Right atrium auricular region (tissue), 2 donors: ENCODE results near the gene CCDC87. TPM values are rescaled to one million over a fixed set of nuclear protein-coding genes. Genes with fewer than 3 reads are reported as not detected.

Experiments
- DNase-seq: peaks from one replicate; pipeline ENCODE4 v3.0.0-alpha.2; 2019; ENCODE audit warnings: low spot score
- H3K27ac ChIP-seq, 2 donors: fragments of 200-600 bp; sonication (generic); 1 replicate in 1 of 2; 2 replicates in 1 of 2; pipeline ENCODE4 v1.5.1; 2016 to 2019
- H3K27me3 ChIP-seq, 2 donors: fragments of 200-600 bp; sonication (generic); one replicate each; pipeline versions ENCODE4 v1.5.1 to v1.6.0; 2017 to 2019
- H3K36me3 ChIP-seq: fragments of 200-600 bp; sonication (generic); one replicate; pipeline ENCODE4 v1.5.1; 2016
- H3K4me1 ChIP-seq, 2 donors: fragments of 200-600 bp; sonication (generic); one replicate each; pipeline versions ENCODE4 v1.5.1 to v1.6.0; 2017 to 2019
- H3K4me3 ChIP-seq, 2 donors: fragments of 200-600 bp; sonication (generic); 1 replicate in 1 of 2; 2 replicates in 1 of 2; pipeline ENCODE4 v1.5.1; 2017 to 2019; ENCODE audit warnings: mild to moderate bottlenecking in 1 of 2, moderate library complexity in 1 of 2
- H3K9me3 ChIP-seq, 2 donors: fragments of 200-600 bp; sonication (generic); one replicate each; pipeline ENCODE4 v1.5.1; 2019
- CTCF ChIP-seq, 2 donors: fragments of 200-600 bp; sonication (generic); IDR thresholded peaks; one replicate each; pipeline ENCODE4 v1.5.1; 2019; ENCODE audit warnings: antibody characterized with exemption in 2 of 2
- total RNA-seq, 2 donors: library from RNA; depleted of rRNA; stranded (reverse); fragments of >200 nt; gene quantifications; one replicate each; pipeline ENCODE4 v1.1.0, GENCODE V29; 2016

Gene CCDC87
- total RNA-seq, 2 donors from 2014 or later, result 0.26 to 0.86 TPM

- no peak overlapping the region for H3K27ac ChIP-seq
- no peaks in the 10 kb centered on the region for H3K9me3 ChIP-seq
- no peaks in the 10 kb centered on the region for H3K36me3 ChIP-seq
- DNase-seq, result no peak
- TF ChIP-seq CTCF (IDR thresholded peaks at IDR 0.05), result no peak
- no peaks in the 10 kb centered on the region for H3K27me3 ChIP-seq
- H3K4me3 ChIP-seq, result no peak overlapping the region
- peaks cover 0 to 11% of the 10 kb centered on the region in 2 donors for H3K4me1 ChIP-seq
Observed at GRCh38 chr11:66550887-66551286, 42.0 kb downstream of the CCDC87 start.

- no peak for TF ChIP-seq CTCF (IDR thresholded peaks at IDR 0.05)
- Histone ChIP-seq H3K4me3 (no peak overlapping the region), H3K27ac (no peak overlapping the region), H3K4me1 (peaks cover 0 to 21% of the 10 kb centered on the region in 2 donors), H3K36me3 (no peaks in the 10 kb centered on the region), H3K9me3 (no peaks in the 10 kb centered on the region), H3K27me3 (no peaks in the 10 kb centered on the region)
- no peak for DNase-seq
Observed at GRCh38 chr11:66549696-66550095, 43.2 kb downstream of the CCDC87 start.

- H3K4me1 ChIP-seq, result peaks cover 0 to 28% of the 10 kb centered on the region in 2 donors
- H3K9me3 ChIP-seq, result no peaks in the 10 kb centered on the region
- no peak for TF ChIP-seq CTCF (IDR thresholded peaks at IDR 0.05)
- H3K36me3 ChIP-seq, result no peaks in the 10 kb centered on the region
- H3K27me3 ChIP-seq, result no peaks in the 10 kb centered on the region
- no peak for DNase-seq
- no peak overlapping the region for H3K4me3 ChIP-seq
- H3K27ac ChIP-seq, result no peak overlapping the region
Observed at GRCh38 chr11:66548774-66549630, 43.9 kb downstream of the CCDC87 start.

GRCh38 chr11:66548041-66548440 is 44.8 kb downstream of the CCDC87 start:
- no peak for DNase-seq
- Histone ChIP-seq H3K27ac (no peak overlapping the region), H3K36me3 (no peaks in the 10 kb centered on the region), H3K4me1 (peaks cover 0 to 37% of the 10 kb centered on the region in 2 donors), H3K27me3 (no peaks in the 10 kb centered on the region), H3K9me3 (no peaks in the 10 kb centered on the region), H3K4me3 (no peak overlapping the region)
- TF ChIP-seq CTCF (IDR thresholded peaks at IDR 0.05), result no peak

- Histone ChIP-seq H3K27me3 (no peaks in the 10 kb centered on the region), H3K27ac (no peak overlapping the region), H3K4me1 (peaks cover 0 to 41% of the 10 kb centered on the region in 2 donors), H3K4me3 (no peak overlapping the region), H3K36me3 (no peaks in the 10 kb centered on the region), H3K9me3 (no peaks in the 10 kb centered on the region)
- no peak for TF ChIP-seq CTCF (IDR thresholded peaks at IDR 0.05)
- no peak for DNase-seq
Observed at GRCh38 chr11:66547662-66548009, 45.2 kb downstream of the CCDC87 start.
